GM10248 (cell line): ENCODE results near the gene SSTR5.

ENCODE experiments used
- CTCF ChIA-PET: fragments of 300-600 bp; sonication (Branson Sonifier 250); formaldehyde crosslinking; extraction: SDS; loops from one replicate; lab custom pipeline; 2021; ENCODE audit warnings: antibody characterized with exemption; lab: Yijun Ruan, JAX
- POLR2A ChIA-PET: fragments of 350-650 bp; sonication (Branson Sonifier 250); formaldehyde crosslinking; extraction: SDS; loops from one replicate; lab custom pipeline; 2020; ENCODE audit warnings: antibody characterized with exemption; lab: Yijun Ruan, JAX
- DNase-seq: peaks from one replicate; pipeline ENCODE4 v3.0.0; 2012; ENCODE audit errors: extremely low spot score
- TF ChIP-seq, protein P1 (sequence below): IDR thresholded peaks from 2 replicates; pipeline ENCODE4 v1.5.1; 2012; ENCODE audit warnings: mild to moderate bottlenecking, low read depth; ENCODE audit errors: extremely low read depth, missing control alignments, control extremely low read depth

The SSTR5 gene

DNA sequence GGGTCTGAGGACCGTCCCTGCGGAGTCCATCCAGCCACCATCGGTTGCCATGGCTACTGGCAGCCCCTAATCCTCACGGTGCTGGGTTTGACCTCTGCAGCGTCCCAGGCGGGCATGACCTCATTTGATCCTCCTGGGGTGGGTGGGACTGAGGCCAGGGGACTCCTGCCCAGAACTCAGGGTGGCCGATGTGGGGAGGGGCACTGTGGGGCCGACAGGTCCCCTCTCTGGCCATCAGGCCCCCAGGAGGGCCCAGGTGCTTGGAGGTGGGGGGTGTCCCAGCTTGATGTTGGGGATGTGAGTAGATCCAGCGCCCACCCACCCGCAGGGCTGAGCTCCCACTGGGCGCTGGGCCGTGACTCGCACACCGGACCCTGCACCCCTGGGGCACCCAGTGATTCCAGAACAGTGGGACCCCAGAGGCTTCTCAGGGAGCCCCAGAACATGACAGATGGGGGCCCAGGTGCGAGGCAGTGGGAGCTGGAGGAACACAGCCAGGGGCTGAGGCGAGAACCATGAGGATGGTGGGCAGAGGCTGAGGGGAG lies 1.6 kb upstream of the SSTR5 start:
- no peak for DNase-seq
- POLR2A ChIA-PET, result no interaction called here
- CTCF ChIA-PET, result interaction anchor here (1.1 kb wide), 1 partner anchor 16 kb away, joined by 3 read pairs; no protein-coding TSS in a partner anchor
- TF ChIP-seq, protein P1, sequence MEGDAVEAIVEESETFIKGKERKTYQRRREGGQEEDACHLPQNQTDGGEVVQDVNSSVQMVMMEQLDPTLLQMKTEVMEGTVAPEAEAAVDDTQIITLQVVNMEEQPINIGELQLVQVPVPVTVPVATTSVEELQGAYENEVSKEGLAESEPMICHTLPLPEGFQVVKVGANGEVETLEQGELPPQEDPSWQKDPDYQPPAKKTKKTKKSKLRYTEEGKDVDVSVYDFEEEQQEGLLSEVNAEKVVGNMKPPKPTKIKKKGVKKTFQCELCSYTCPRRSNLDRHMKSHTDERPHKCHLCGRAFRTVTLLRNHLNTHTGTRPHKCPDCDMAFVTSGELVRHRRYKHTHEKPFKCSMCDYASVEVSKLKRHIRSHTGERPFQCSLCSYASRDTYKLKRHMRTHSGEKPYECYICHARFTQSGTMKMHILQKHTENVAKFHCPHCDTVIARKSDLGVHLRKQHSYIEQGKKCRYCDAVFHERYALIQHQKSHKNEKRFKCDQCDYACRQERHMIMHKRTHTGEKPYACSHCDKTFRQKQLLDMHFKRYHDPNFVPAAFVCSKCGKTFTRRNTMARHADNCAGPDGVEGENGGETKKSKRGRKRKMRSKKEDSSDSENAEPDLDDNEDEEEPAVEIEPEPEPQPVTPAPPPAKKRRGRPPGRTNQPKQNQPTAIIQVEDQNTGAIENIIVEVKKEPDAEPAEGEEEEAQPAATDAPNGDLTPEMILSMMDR, result no peak

DNA sequence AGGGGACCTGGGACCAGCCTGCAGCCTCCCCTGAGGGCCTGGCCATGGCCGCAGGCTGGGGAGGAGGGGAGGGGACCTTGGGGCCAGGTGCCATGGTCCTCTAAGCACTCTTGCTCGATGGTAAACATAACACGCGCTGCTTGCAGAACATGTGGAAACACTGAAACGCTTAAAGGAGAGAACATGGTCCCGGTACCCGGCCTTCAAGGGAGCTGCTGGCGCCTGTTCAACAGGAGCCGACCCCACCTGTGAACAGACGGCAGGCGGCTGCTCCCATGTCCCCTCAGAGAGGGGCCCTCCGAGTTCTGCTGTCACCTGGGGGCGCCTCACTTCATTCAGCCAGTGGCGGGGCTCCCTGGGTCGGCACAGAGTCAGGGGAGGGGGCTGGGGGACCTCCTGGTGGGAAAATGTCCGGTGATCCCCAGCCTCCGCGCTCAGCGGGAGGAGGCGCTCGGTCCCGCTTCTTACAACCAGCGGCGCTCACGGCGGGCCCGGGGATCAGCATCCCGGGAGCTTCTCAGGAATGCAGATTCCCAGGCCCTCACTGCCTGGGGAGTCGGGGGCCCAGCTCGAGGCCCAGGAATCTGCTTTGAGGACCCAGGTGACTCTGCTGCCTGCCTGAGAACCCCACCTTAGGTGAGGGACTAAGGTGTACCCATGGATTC lies 854 bp upstream of the SSTR5 start:
- no peak for DNase-seq
- CTCF ChIA-PET, result no interaction called here
- POLR2A ChIA-PET, result no interaction called here
- TF ChIP-seq, protein P1, result no peak

DNA sequence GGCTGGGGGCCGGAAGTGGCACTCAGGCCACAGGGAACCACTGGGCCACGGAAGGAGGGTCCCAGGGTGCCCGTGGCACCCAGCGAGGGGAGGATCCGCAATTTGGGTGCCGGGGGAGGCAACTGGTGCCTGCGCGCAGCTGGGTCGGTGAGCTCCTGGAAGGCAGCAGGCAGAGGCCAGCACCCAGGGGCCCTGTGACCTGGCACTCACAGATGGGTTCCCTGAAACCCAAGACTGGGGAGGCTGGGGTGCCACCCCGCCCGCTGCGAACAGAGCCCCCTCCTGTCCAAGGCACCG lies 663 bp downstream of the SSTR5 start:
- DNase-seq, result no peak
- CTCF ChIA-PET, result no interaction called here
- TF ChIP-seq, protein P1, result no peak
- POLR2A ChIA-PET, result no interaction called here

DNA sequence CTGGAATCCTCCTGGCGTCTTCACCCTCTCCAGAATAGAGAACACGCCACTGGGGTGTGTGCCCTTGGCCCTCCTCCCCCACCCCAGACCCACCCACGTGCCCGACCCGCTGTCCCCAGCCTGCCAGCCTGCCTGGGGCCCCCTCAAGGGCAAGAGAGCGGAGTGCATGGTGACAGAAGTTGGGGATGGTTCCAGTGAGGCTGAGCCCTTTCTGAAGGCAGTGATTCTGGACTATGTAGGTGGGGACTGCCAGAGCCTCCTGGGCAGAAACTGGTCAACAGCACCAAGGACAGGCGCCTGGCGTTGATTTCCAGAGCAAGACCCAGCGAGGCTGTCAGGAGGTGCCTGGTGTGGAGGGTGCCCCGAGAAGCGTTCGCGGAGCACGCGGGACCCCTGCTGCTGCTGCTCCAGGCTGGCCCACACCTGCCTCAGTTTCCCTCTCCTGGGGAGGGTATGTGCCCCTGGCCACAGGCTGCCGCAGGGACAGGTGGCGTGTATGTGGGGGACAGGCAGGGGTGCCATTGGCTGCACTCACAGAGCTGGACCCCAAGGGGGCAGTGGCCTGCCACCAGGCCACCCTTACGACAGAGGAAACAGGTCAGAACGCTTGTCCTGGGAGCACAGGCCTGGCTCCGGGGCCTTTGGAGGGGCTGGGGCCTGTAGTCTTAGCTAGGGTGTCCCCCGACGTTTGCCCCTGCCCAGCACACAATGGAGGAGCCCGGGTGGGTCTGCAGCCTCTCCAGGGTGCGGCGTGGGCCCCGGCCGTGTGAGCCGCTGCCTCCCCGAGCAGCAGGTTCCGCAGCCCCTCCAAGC lies 1.2 kb downstream of the SSTR5 start:
- DNase-seq, result no peak
- TF ChIP-seq, protein P1, result no peak
- POLR2A ChIA-PET, result no interaction called here
- CTCF ChIA-PET, result no interaction called here

DNA sequence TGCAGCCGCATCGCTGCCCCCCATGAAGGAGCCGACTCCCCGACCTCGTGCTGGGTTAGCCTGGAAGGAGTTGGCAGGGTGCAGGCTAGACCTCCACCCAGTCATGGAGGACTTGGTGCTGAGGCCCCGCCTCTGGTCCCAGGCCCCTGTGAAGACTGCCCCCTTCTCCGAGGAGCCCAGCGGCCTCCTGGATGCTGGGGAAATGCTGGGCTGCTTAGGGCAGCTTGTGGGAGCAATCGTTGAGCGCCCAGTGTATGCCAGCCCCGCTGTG lies 1.8 kb downstream of the SSTR5 start:
- CTCF ChIA-PET, result no interaction called here
- TF ChIP-seq, protein P1, result no peak
- POLR2A ChIA-PET, result no interaction called here
- DNase-seq, result no peak

DNA sequence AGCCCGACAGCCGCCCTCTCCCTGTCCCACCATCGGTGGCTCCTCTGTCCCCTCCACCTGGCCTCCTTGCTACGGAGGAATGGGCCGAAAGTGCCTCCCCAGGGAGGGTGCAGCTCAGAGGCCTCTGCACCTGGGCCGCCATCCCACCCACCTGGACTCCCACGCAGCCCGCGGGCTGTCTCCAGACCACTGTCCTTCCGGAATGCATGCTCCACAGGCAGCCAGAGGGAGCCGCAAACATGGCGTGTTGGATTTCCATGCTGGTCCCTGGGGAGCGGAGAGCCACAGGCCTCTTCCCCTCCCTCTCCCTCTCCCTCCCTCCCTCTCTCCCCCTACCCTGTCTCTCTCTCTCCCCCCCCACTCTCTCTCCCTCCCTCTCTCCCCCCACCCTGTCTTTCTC lies 3.0 kb downstream of the SSTR5 start:
- TF ChIP-seq, protein P1, result no peak
- ChIA-PET POLR2A (no interaction called here), CTCF (no interaction called here)
- DNase-seq, result no peak
